T-helper 2 cell treated with Interferon-gamma antibody and Interleukin-4, amounts not matched to agents 5 μg/mL and 100 μg/mL, for 36 hours (primary cell): ENCODE measurements around the gene GABRB2.
"Not testable (repeated sequence)": the region's sequence is repeated elsewhere in the genome, so short reads cannot be mapped to it uniquely, and the experiment has no call there.

Source experiments
- DNase-seq: peaks from one replicate; pipeline ENCODE4 v3.0.0; 2021; ENCODE audit warnings: low spot score
- H3K27ac Mint-ChIP-seq: one replicate; pipeline ENCODE4 v1.8.0; 2021; ENCODE audit warnings: mild to moderate bottlenecking, mixed read lengths
- H3K27me3 Mint-ChIP-seq: one replicate; pipeline ENCODE4 v1.8.0; 2021; ENCODE audit warnings: low read depth, mixed read lengths
- H3K36me3 Mint-ChIP-seq: one replicate; pipeline ENCODE4 v1.8.0; 2021; ENCODE audit warnings: low read depth, mixed read lengths
- H3K4me1 Mint-ChIP-seq: one replicate; pipeline ENCODE4 v1.8.0; 2021; ENCODE audit warnings: low read depth, mixed read lengths
- H3K4me3 Mint-ChIP-seq: one replicate; pipeline ENCODE4 v1.8.0; 2022; ENCODE audit warnings: mild to moderate bottlenecking, moderate library complexity, mixed read lengths
- H3K9me3 Mint-ChIP-seq: one replicate; pipeline ENCODE4 v1.8.0; 2021; ENCODE audit warnings: mixed read lengths

GABRB2 gene

GRCh38 chr5:161258438-161258837 is 288.1 kb downstream of the GABRB2 start:
- Mint-ChIP-seq H3K4me3 (no peak overlapping the region), H3K27me3 (no peaks in the 10 kb centered on the region), H3K27ac (no peak overlapping the region), H3K4me1 (no peaks in the 10 kb centered on the region), H3K9me3 (no peaks in the 10 kb centered on the region), H3K36me3 (no peaks in the 10 kb centered on the region)
- DNase-seq: no peak

- H3K4me1 Mint-ChIP-seq: no peaks in the 10 kb centered on the region
- H3K9me3 Mint-ChIP-seq: no peaks in the 10 kb centered on the region
- H3K27me3 Mint-ChIP-seq: no peaks in the 10 kb centered on the region
- DNase-seq: no peak
- H3K27ac Mint-ChIP-seq: no peak overlapping the region
- no peak overlapping the region for H3K4me3 Mint-ChIP-seq
- H3K36me3 Mint-ChIP-seq: no peaks in the 10 kb centered on the region
These were observed 289.6 kb downstream of the GABRB2 start for GRCh38 chr5:161256957-161257356.

GRCh38 chr5:161252955-161253354 is 293.6 kb downstream of the GABRB2 start:
- not testable (repeated sequence) for DNase-seq, H3K9me3 Mint-ChIP-seq, H3K4me1 Mint-ChIP-seq, H3K27me3 Mint-ChIP-seq, H3K4me3 Mint-ChIP-seq, H3K36me3 Mint-ChIP-seq, H3K27ac Mint-ChIP-seq

- H3K36me3 Mint-ChIP-seq: no peaks in the 10 kb centered on the region
- no peak overlapping the region for H3K4me3 Mint-ChIP-seq
- H3K27me3 Mint-ChIP-seq: no peaks in the 10 kb centered on the region
- H3K27ac Mint-ChIP-seq: no peak overlapping the region
- H3K4me1 Mint-ChIP-seq: no peaks in the 10 kb centered on the region
- H3K9me3 Mint-ChIP-seq: no peaks in the 10 kb centered on the region
- DNase-seq: no peak
These were observed 299.8 kb downstream of the GABRB2 start for GRCh38 chr5:161246749-161247148.

- H3K4me1 Mint-ChIP-seq, H3K27ac Mint-ChIP-seq, H3K36me3 Mint-ChIP-seq, DNase-seq, H3K27me3 Mint-ChIP-seq, H3K9me3 Mint-ChIP-seq, H3K4me3 Mint-ChIP-seq: not testable (repeated sequence)
These were observed 300.7 kb downstream of the GABRB2 start for GRCh38 chr5:161245846-161246245.
